ENCODE data around the gene PDGFC. TPM values are rescaled to one million over a fixed set of nuclear protein-coding genes. Genes with fewer than 3 reads are reported as not detected.

The PDGFC gene
- total and polyA plus RNA-seq, 2 of the 8 experiments (the other 6 are each of a cell fraction or from before 2014, with no cell fraction given): 0.65 to 2.7 TPM

- peaks cover 11 to 17% of the 10 kb centered on the region in 2 experiments; a peak in 3 of 4 replicates for H3K9me3 ChIP-seq (ENCODE audit: insufficient read depth in 2 of 2, low read depth in 1 of 2, low read length in 1 of 2)
- no peaks in the 10 kb centered on the region for H3K4me1 ChIP-seq (replicated peaks in 1 of 4; ENCODE audit: control insufficient read depth in 3 of 4, insufficient read depth in 4 of 4, low read length in 3 of 4)
- TF ChIP-seq ASH2L (IDR thresholded peaks at IDR 0.05; ENCODE audit: low read length) (no peak), USF2 (IDR thresholded peaks at IDR 0.05; ENCODE audit: low read length) (no peak), MAX (IDR thresholded peaks at IDR 0.05) (no peak)
Measured at GRCh38 chr4:156729416-156729815, 242.2 kb downstream of the PDGFC start.

More at GRCh38 chr4:156729416-156729815, 242.2 kb downstream of the PDGFC start:
- Histone ChIP-seq H4K20me1 (replicated peaks in 1 of 2; ENCODE audit: control insufficient read depth in 1 of 2, insufficient read depth in 2 of 2, low read length in 2 of 2) (no peaks in the 10 kb centered on the region), H3K23me2 (ENCODE audit: low read depth, low read length) (no peaks in the 10 kb centered on the region), H2BK20ac (ENCODE audit: low read length) (no peak overlapping the region), H3K79me1 (ENCODE audit: low read depth, low read length) (no peaks in the 10 kb centered on the region), H2BK15ac (ENCODE audit: low read length) (no peak overlapping the region), H3K4me2 (ENCODE audit: insufficient read depth in 1 of 2, low read depth in 2 of 2, low read length in 2 of 2) (no peak overlapping the region), H3K27me3 (replicated peaks in 1 of 4; ENCODE audit: control insufficient read depth in 3 of 4, extremely low read depth in 1 of 4, insufficient read depth in 3 of 4, low read length in 3 of 4) (no peaks in the 10 kb centered on the region), H2AK5ac (ENCODE audit: low read depth, low read length) (no peak overlapping the region), H3K36me3 (ENCODE audit: control insufficient read depth in 2 of 4, insufficient read depth in 4 of 4, low read length in 3 of 4) (no peaks in the 10 kb centered on the region; a peak in 1 of 8 replicates), H3K27ac (ENCODE audit: low read depth, low read length) (no peak overlapping the region), H2BK12ac (ENCODE audit: low read depth, low read length) (no peak overlapping the region), H3K23ac (ENCODE audit: insufficient read length) (no peak overlapping the region), H3K14ac (ENCODE audit: insufficient read length) (no peak overlapping the region), H3K4me3 (ENCODE audit: extremely low read depth in 1 of 4, insufficient read depth in 2 of 4, low read depth in 3 of 4, low read length in 4 of 4) (no peak overlapping the region), H3K4ac (replicated peaks; ENCODE audit: insufficient read length, low read depth, low read length) (no peak overlapping the region), H2AFZ (ENCODE audit: low read length) (no peak overlapping the region), H3K79me2 (ENCODE audit: control insufficient read depth in 1 of 2, insufficient read depth in 2 of 2, low read length in 2 of 2) (no peaks in the 10 kb centered on the region), H3K9ac (replicated peaks in 1 of 4; ENCODE audit: extremely low read depth in 1 of 4, low read depth in 3 of 4, low read length in 3 of 4) (no peak overlapping the region), H4K5ac (ENCODE audit: insufficient read length, low read depth, low read length) (no peak overlapping the region), H3K18ac (ENCODE audit: extremely low read depth, low read length) (no peak overlapping the region), H3K56ac (replicated peaks; ENCODE audit: insufficient read length, low read depth, low read length) (no peak overlapping the region), H4K8ac (ENCODE audit: extremely low read depth, insufficient read depth, low read length) (no peak overlapping the region), H4K91ac (replicated peaks; ENCODE audit: insufficient read length, low read length) (no peak overlapping the region), H2BK120ac (replicated peaks; ENCODE audit: low read depth, low read length) (no peak overlapping the region), H2BK5ac (ENCODE audit: low read depth, low read length) (no peak overlapping the region)
- DNase-seq (ENCODE audit: low read depth in 1 of 2, low spot score in 2 of 2) (no peak), FAIRE-seq (no peak)
- ChIA-PET POLR2A (ENCODE audit: partially characterized antibody) (no interaction called here), CTCF (ENCODE audit: partially characterized antibody) (no interaction called here)
- 94% methylated on average over 4 of the region's 4 CpGs; no CpG with 5 or more reads in 1 of the 2 experiments for WGBS, 2 experiments (ENCODE audit: extremely low coverage in 1 of 2, insufficient coverage in 1 of 2, insufficient read length in 1 of 2, insufficient replicate concordance in 2 of 2, low coverage in 1 of 2, low lambda C conversion rate in 2 of 2, missing lambda C conversion rate in 1 of 2)
